Endothelial cell of umbilical vein (primary cell): ENCODE measurements around the gene UTP18. TPM values are rescaled to one million over a fixed set of nuclear protein-coding genes. Genes with fewer than 3 reads are reported as not detected.

Source experiments
- BruUV-seq: library from RNA; stranded (reverse); fragments of 400-500 nt; replicated peaks from 2 replicates; lab custom pipeline; 2021; lab: Mats Ljungman, UMichigan
- CTCF ChIA-PET: fragments of 300-600, 350-600 bp; sonication (Branson Sonifier 250); formaldehyde crosslinking; loops from one replicate; lab custom pipeline; 2021; ENCODE audit warnings: antibody characterized with exemption, inconsistent platforms; lab: Charles Lee
- POLR2A ChIA-PET: fragments of 300-600, 350-600 bp; sonication (Branson Sonifier 250); formaldehyde crosslinking; loops from one replicate; lab custom pipeline; 2021; ENCODE audit warnings: antibody characterized with exemption, inconsistent platforms; lab: Charles Lee
- DNase-seq: peaks from one replicate; pipeline ENCODE4 v3.0.0-alpha.2; 2011; ENCODE audit warnings: low read depth, low spot score
- FAIRE-seq: peaks from 2 replicates; lab custom pipeline; 2011; peaks lifted over from hg19 to GRCh38; lab: Jason Lieb, UNC
- H2AFZ ChIP-seq: 2 replicates; pipeline ENCODE4 v1.6.0; 2012; ENCODE audit warnings: low read depth, low read length, control low read depth, inconsistent platforms
- H3K27ac ChIP-seq: 2 replicates; pipeline ENCODE4 v1.5.1; 2011; ENCODE audit warnings: low read depth, mild to moderate bottlenecking, control low read depth, low read length, moderate library complexity; ENCODE audit not compliant: insufficient read depth
- H3K27me3 ChIP-seq, 2 experiments: 2 replicates each; pipeline versions ENCODE4 v1.6.0 to v1.6.1; 2011; ENCODE audit warnings: low read length in 2 of 2, mixed read lengths in 1 of 2; ENCODE audit not compliant: control insufficient read depth in 2 of 2, insufficient read depth in 2 of 2
- H3K36me3 ChIP-seq, 2 experiments: 2 replicates in 1 of 2; 3 replicates in 1 of 2; pipeline ENCODE4 v1.5.1; 2011; ENCODE audit warnings: low read length in 2 of 2, mild to moderate bottlenecking in 1 of 2, moderate library complexity in 1 of 2; ENCODE audit not compliant: control insufficient read depth in 2 of 2, insufficient read depth in 2 of 2; ENCODE audit errors: extremely low read depth in 1 of 2
- H3K4me1 ChIP-seq: 3 replicates; pipeline ENCODE4 v1.5.1; 2011; ENCODE audit warnings: mild to moderate bottlenecking, low read length; ENCODE audit not compliant: control insufficient read depth, insufficient read depth; ENCODE audit errors: extremely low read depth
- H3K4me2 ChIP-seq: 2 replicates; pipeline ENCODE4 v1.6.1; 2011; ENCODE audit warnings: low read length, control low read depth, mixed read lengths; ENCODE audit not compliant: insufficient read depth
- H3K4me3 ChIP-seq, 3 experiments: fragments of 200-600 bp in 1 of 3; sonication (generic), shearing (Covaris generic) in 1 of 3; replicated peaks in 1 of 3; 2 replicates each; pipeline ENCODE4 v1.5.1; 2011 to 2016; ENCODE audit warnings: control low read depth in 3 of 3, low read length in 3 of 3, mild to moderate bottlenecking in 2 of 3, inconsistent platforms in 1 of 3, low read depth in 1 of 3, moderate library complexity in 1 of 3; ENCODE audit not compliant: insufficient read depth in 1 of 3
- H3K79me2 ChIP-seq: 2 replicates; pipeline ENCODE4 v1.6.0; 2012; ENCODE audit warnings: low read length, inconsistent platforms; ENCODE audit not compliant: control insufficient read depth, insufficient read depth
- H3K9ac ChIP-seq: replicated peaks from 2 replicates; pipeline ENCODE3; 2011; ENCODE audit warnings: low read length, control low read depth; ENCODE audit not compliant: insufficient read depth; ENCODE audit errors: extremely low read depth
- H3K9me1 ChIP-seq: replicated peaks from 3 replicates; pipeline ENCODE4 v1.6.0; 2011; ENCODE audit warnings: mild to moderate bottlenecking, low read length; ENCODE audit not compliant: control insufficient read depth, insufficient read depth; ENCODE audit errors: extremely low read depth
- H3K9me3 ChIP-seq: replicated peaks from 2 replicates; pipeline ENCODE4 v1.5.1; 2012; ENCODE audit warnings: low read length, inconsistent platforms; ENCODE audit not compliant: control insufficient read depth, insufficient read depth
- H4K20me1 ChIP-seq: replicated peaks from 2 replicates; pipeline ENCODE3; 2011; ENCODE audit warnings: mild to moderate bottlenecking, low read length; ENCODE audit not compliant: control insufficient read depth, insufficient read depth; ENCODE audit errors: extremely low read depth
- FOS ChIP-seq: IDR thresholded peaks from 2 replicates; pipeline ENCODE4 v1.6.1; 2011; ENCODE audit warnings: mild to moderate bottlenecking, low read length, moderate library complexity, borderline replicate concordance; ENCODE audit not compliant: insufficient read depth
- GATA2 ChIP-seq: IDR thresholded peaks from 2 replicates; pipeline ENCODE4 v1.7.0; 2011; ENCODE audit warnings: low read depth, mild to moderate bottlenecking, moderate library complexity, mixed read lengths, low read length; ENCODE audit not compliant: insufficient read length, insufficient read depth
- JUN ChIP-seq: IDR thresholded peaks from 2 replicates; pipeline ENCODE4 v1.6.1; 2011; ENCODE audit warnings: borderline replicate concordance, low read depth; ENCODE audit not compliant: insufficient read length, insufficient read depth
- MYC ChIP-seq: IDR thresholded peaks from one replicate; pipeline ENCODE4 v1.6.1; 2011; ENCODE audit warnings: mild to moderate bottlenecking, low read depth, low read length
- POLR2A ChIP-seq: IDR thresholded peaks from 2 replicates; pipeline ENCODE4 v1.6.1; 2012; ENCODE audit warnings: low read depth, mild to moderate bottlenecking, control low read depth, low read length
- POLR2AphosphoS5 ChIP-seq: IDR thresholded peaks from 2 replicates; pipeline ENCODE4 v1.6.1; 2012; ENCODE audit warnings: low read depth, mild to moderate bottlenecking, control low read depth, low read length, moderate library complexity; ENCODE audit not compliant: insufficient read depth
- dilution Hi-C: fragments of 300-500 bp; cut with MboI; formaldehyde crosslinking; loops from one replicate; pipeline ENCODE4 v1.15.0; 2019; ENCODE audit warnings: low sequenced_read_pairs; ENCODE audit not compliant: extremely low pct_ligation_motif_present
- intact Hi-C: fragments of 100-400 bp; cut with micrococcal nuclease; formaldehyde crosslinking; loops from one replicate; pipeline ENCODE4 v1.10.0; 2022
- polyA plus RNA-seq, 4 experiments: library from polyadenylated mRNA; depleted of rRNA in 3 of 4; stranded (reverse) in 3 of 4; unstranded in 1 of 4; fragments of >200 nt; gene quantifications; 2 replicates each; pipeline versions ENCODE4 v1.2.1 to v1.2.3, GENCODE V29; 2011 to 2012; ENCODE audit warnings: missing spikeins in 1 of 4
- total RNA-seq: library from RNA; stranded (reverse); gene quantifications from 2 replicates; pipeline ENCODE4 v1.2.3, GENCODE V29; 2021

UTP18 gene
- total and polyA plus RNA-seq, 2 donors (not counting 3 experiments of a cell fraction or from before 2014, with no cell fraction given): 9.1 to 29.3 TPM

- FAIRE-seq (no peak), DNase-seq (no peak)
- intact Hi-C loops: no loop called here
- no peaks in the 10 kb centered on the region for H3K9me3 ChIP-seq
- H3K4me2 ChIP-seq: no peak overlapping the region
- H4K20me1 ChIP-seq: no peaks in the 10 kb centered on the region
- no TSS peak for BruUV-seq
- H3K4me3 ChIP-seq: no peak overlapping the region
- H3K9me1 ChIP-seq: no peaks in the 10 kb centered on the region
- H3K79me2 ChIP-seq: peaks cover 22% of the 10 kb centered on the region
- dilution Hi-C loops: no loop called here
- H3K27me3 ChIP-seq: no peaks in the 10 kb centered on the region
- H3K4me1 ChIP-seq: peaks cover 15% of the 10 kb centered on the region
- no peak overlapping the region for H2AFZ ChIP-seq
- no peaks in the 10 kb centered on the region for H3K36me3 ChIP-seq
- no peak overlapping the region for H3K27ac ChIP-seq
- no peak overlapping the region for H3K9ac ChIP-seq
- ChIA-PET POLR2A (no interaction called here), CTCF (no interaction called here)
- TF ChIP-seq MYC (no peak), FOS (no peak), POLR2AphosphoS5 (no peak)
Observed at GRCh38 chr17:51250314-51250840, 10.0 kb upstream of the UTP18 start.

DNA sequence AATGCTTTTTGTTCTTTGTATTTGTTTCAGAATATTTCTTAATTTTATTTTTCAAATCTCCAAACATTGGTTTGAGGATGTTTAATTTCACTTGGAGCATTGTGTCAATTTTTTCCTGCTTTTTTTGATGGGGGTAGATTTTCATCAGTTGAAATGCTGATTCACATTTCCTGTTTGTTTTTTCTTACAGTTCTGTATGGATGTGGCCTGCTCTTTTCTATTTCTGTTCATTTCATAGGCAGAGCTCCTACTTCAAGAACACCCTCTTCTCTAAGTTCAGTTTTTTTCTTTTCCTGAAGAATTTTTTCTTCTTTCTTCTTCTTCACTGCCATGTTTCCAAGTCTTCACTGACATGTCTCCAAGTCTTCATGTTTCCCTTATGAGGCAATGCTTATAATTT, 9.3 kb upstream of the UTP18 start:
- FAIRE-seq: peak; percentile 35

More for the DNA sequence above, 9.3 kb upstream of the UTP18 start:
- Histone ChIP-seq H3K79me2 (peaks cover 28% of the 10 kb centered on the region), H3K9me3 (no peaks in the 10 kb centered on the region), H3K9ac (no peak overlapping the region), H2AFZ (no peak overlapping the region), H3K9me1 (no peaks in the 10 kb centered on the region), H3K4me2 (peak overlapping the region; percentile 20), H3K4me3 (no peak overlapping the region), H3K27ac (peak overlapping the region; percentile 17), H3K27me3 (no peaks in the 10 kb centered on the region), H4K20me1 (no peaks in the 10 kb centered on the region), H3K4me1 (peaks cover 15% of the 10 kb centered on the region), H3K36me3 (no peaks in the 10 kb centered on the region)
- BruUV-seq: no TSS peak
- TF ChIP-seq FOS (peak; percentile 51), JUN (peak; percentile 20), POLR2A (no peak), GATA2 (peak; percentile 43)
- dilution Hi-C loops (no loop called here), intact Hi-C loops (no loop called here)
- peak; percentile 39 for DNase-seq
- ChIA-PET CTCF (interaction anchor here (0.8 kb wide), 1 partner anchor 11 kb away, joined by 3 read pairs; no protein-coding TSS in a partner anchor), POLR2A (no interaction called here)
